GM04503 (cell line): Measurements from ENCODE around the gene NAB1.

Source experiments
- DNase-seq: peaks from one replicate; pipeline ENCODE4 v3.0.0-alpha.2; 2012; ENCODE audit warnings: low read depth

Gene NAB1

GRCh38 chr2:190637903-190638618, 10.8 kb upstream of the NAB1 start:
- DNase-seq, result no peak

- no peak for DNase-seq
Measured at GRCh38 chr2:190640117-190640516, 8.8 kb upstream of the NAB1 start.

- no peak for DNase-seq
Measured at GRCh38 chr2:190641469-190641868, 7.4 kb upstream of the NAB1 start.

GRCh38 chr2:190646780-190647522, 1.9 kb upstream of the NAB1 start:
- DNase-seq, result peak; percentile 42

- no peak for DNase-seq
Measured at GRCh38 chr2:190648289-190649034, 421 bp upstream of the NAB1 start.

GRCh38 chr2:190649798-190650390, 1.0 kb downstream of the NAB1 start:
- DNase-seq, result no peak

- no peak for DNase-seq
Measured at GRCh38 chr2:190651413-190651812, 2.5 kb downstream of the NAB1 start.

- DNase-seq, result no peak
Measured at GRCh38 chr2:190653231-190653630, 4.3 kb downstream of the NAB1 start.

GRCh38 chr2:190653931-190654330, 5.0 kb downstream of the NAB1 start:
- DNase-seq, result no peak

GRCh38 chr2:190655113-190655512, 6.2 kb downstream of the NAB1 start:
- no peak for DNase-seq

- DNase-seq, result no peak
Measured at GRCh38 chr2:190655570-190655969, 6.7 kb downstream of the NAB1 start.

GRCh38 chr2:190656301-190656700, 7.4 kb downstream of the NAB1 start:
- no peak for DNase-seq

GRCh38 chr2:190657474-190658255, 8.8 kb downstream of the NAB1 start:
- no peak for DNase-seq

- DNase-seq, result no peak
Measured at GRCh38 chr2:190659553-190659952, 10.7 kb downstream of the NAB1 start.

GRCh38 chr2:190662754-190663153, 13.9 kb downstream of the NAB1 start:
- no peak for DNase-seq

GRCh38 chr2:190663348-190663747, 14.5 kb downstream of the NAB1 start:
- DNase-seq, result no peak

- DNase-seq, result no peak
Measured at GRCh38 chr2:190663839-190664238, 15.0 kb downstream of the NAB1 start.

GRCh38 chr2:190664240-190664639, 15.4 kb downstream of the NAB1 start:
- DNase-seq, result no peak

GRCh38 chr2:190666895-190667294, 18.0 kb downstream of the NAB1 start:
- no peak for DNase-seq

- no peak for DNase-seq
Measured at GRCh38 chr2:190668892-190669291, 20.0 kb downstream of the NAB1 start.

GRCh38 chr2:190670182-190670946, 21.5 kb downstream of the NAB1 start:
- no peak for DNase-seq
